WTC11 (cell line): ENCODE data around the gene DNAJC5G. TPM values are rescaled to one million over a fixed set of nuclear protein-coding genes. Genes with fewer than 3 reads are reported as not detected.

Source experiments
- ATF2 ChIP-seq: sonication (generic); formaldehyde crosslinking; IDR thresholded peaks from 2 replicates; pipeline ENCODE4 v1.8.1; 2022; ENCODE audit warnings: low read depth, missing genetic modification reagents, borderline replicate concordance
- E2F5 ChIP-seq: sonication (generic); formaldehyde crosslinking; IDR thresholded peaks from 2 replicates; pipeline ENCODE4 v1.8.1; 2022; ENCODE audit warnings: mild to moderate bottlenecking, moderate library complexity, missing genetic modification reagents
- HMGXB4 ChIP-seq: sonication (generic); formaldehyde crosslinking; IDR thresholded peaks from 2 replicates; pipeline ENCODE4 v1.8.1; 2023; ENCODE audit warnings: mild to moderate bottlenecking, moderate library complexity, missing genetic modification reagents
- MAX ChIP-seq: sonication (generic); formaldehyde crosslinking; IDR thresholded peaks from 2 replicates; pipeline ENCODE4 v1.8.0; 2022; ENCODE audit warnings: mild to moderate bottlenecking, missing genetic modification reagents
- MYBL2 ChIP-seq: sonication (generic); formaldehyde crosslinking; IDR thresholded peaks from 2 replicates; pipeline ENCODE4 v1.8.1; 2023; ENCODE audit warnings: mild to moderate bottlenecking, moderate library complexity, missing genetic modification reagents
- NFE2L1 ChIP-seq: sonication (generic); formaldehyde crosslinking; IDR thresholded peaks from 2 replicates; pipeline ENCODE4 v1.8.1; 2023; ENCODE audit warnings: missing genetic modification reagents
- NR2C2 ChIP-seq: sonication (generic); formaldehyde crosslinking; IDR thresholded peaks from 2 replicates; pipeline ENCODE4 v1.8.0; 2022; ENCODE audit warnings: mild to moderate bottlenecking, missing genetic modification reagents
- OVOL2 ChIP-seq: fragments of 250-450 bp; sonication (Bioruptor Pico); IDR thresholded peaks from 2 replicates; pipeline ENCODE4 v1.9.0; 2021; ENCODE audit warnings: mild to moderate bottlenecking, borderline replicate concordance
- SMAD3 ChIP-seq: sonication (generic); formaldehyde crosslinking; IDR thresholded peaks from 2 replicates; pipeline ENCODE4 v1.8.0; 2022; ENCODE audit warnings: missing genetic modification reagents, mild to moderate bottlenecking, borderline replicate concordance
- SOX15 ChIP-seq: fragments of 250-450 bp; sonication (Bioruptor Pico); IDR thresholded peaks from 2 replicates; pipeline ENCODE4 v1.9.0; 2021; ENCODE audit warnings: mild to moderate bottlenecking
- TEAD1 ChIP-seq: sonication (generic); formaldehyde crosslinking; IDR thresholded peaks from 2 replicates; pipeline ENCODE4 v1.8.0; 2022; ENCODE audit warnings: mild to moderate bottlenecking, missing genetic modification reagents
- TEAD4 ChIP-seq: sonication (generic); formaldehyde crosslinking; IDR thresholded peaks from 2 replicates; pipeline ENCODE4 v1.8.0; 2022; ENCODE audit warnings: mild to moderate bottlenecking, missing genetic modification reagents
- TP53 ChIP-seq: sonication (generic); formaldehyde crosslinking; IDR thresholded peaks from 2 replicates; pipeline ENCODE4 v1.8.1; 2023; ENCODE audit warnings: mild to moderate bottlenecking, missing genetic modification reagents
- USF2 ChIP-seq: sonication (generic); formaldehyde crosslinking; IDR thresholded peaks from 2 replicates; pipeline ENCODE4 v1.8.1; 2023; ENCODE audit warnings: mild to moderate bottlenecking, missing genetic modification reagents, moderate library complexity
- ZNF232 ChIP-seq: sonication (generic); formaldehyde crosslinking; IDR thresholded peaks from 2 replicates; pipeline ENCODE4 v1.8.0; 2022; ENCODE audit warnings: mild to moderate bottlenecking, missing genetic modification reagents
- ZNF317 ChIP-seq: sonication (generic); formaldehyde crosslinking; IDR thresholded peaks from 2 replicates; pipeline ENCODE4 v1.8.1; 2023; ENCODE audit warnings: low read depth, mild to moderate bottlenecking, moderate library complexity, missing genetic modification reagents, borderline replicate concordance
- ZNF512 ChIP-seq: sonication (generic); formaldehyde crosslinking; IDR thresholded peaks from 2 replicates; pipeline ENCODE4 v1.8.1; 2022; ENCODE audit warnings: missing genetic modification reagents, borderline replicate concordance
- total RNA-seq: library from RNA; stranded (reverse); gene quantifications from 3 replicates; pipeline ENCODE4 v1.2.3, GENCODE V29; 2021
- TF ChIP-seq, protein P1 (sequence below): fragments of 250-450 bp; sonication (Bioruptor Pico); IDR thresholded peaks from 2 replicates; pipeline ENCODE4 v1.9.0; 2021; ENCODE audit warnings: mild to moderate bottlenecking
- TF ChIP-seq, protein P2 (sequence below): sonication (generic); formaldehyde crosslinking; IDR thresholded peaks from 2 replicates; pipeline ENCODE4 v1.8.1; 2023; ENCODE audit warnings: mild to moderate bottlenecking, missing genetic modification reagents
- TF ChIP-seq, protein P3 (sequence below): fragments of 250-450 bp; sonication (Bioruptor Pico); IDR thresholded peaks from 2 replicates; pipeline ENCODE4 v2.1.2; 2022; ENCODE audit warnings: mild to moderate bottlenecking, moderate library complexity
- TF ChIP-seq, protein P4 (sequence below): fragments of 250-450 bp; sonication (Bioruptor Pico); IDR thresholded peaks from 2 replicates; pipeline ENCODE4 v1.9.0; 2021; ENCODE audit warnings: moderate library complexity, mild to moderate bottlenecking, inconsistent platforms, borderline replicate concordance

Gene DNAJC5G
- total RNA-seq, 1 experiment from 2014 or later: 0.44 TPM

DNA sequence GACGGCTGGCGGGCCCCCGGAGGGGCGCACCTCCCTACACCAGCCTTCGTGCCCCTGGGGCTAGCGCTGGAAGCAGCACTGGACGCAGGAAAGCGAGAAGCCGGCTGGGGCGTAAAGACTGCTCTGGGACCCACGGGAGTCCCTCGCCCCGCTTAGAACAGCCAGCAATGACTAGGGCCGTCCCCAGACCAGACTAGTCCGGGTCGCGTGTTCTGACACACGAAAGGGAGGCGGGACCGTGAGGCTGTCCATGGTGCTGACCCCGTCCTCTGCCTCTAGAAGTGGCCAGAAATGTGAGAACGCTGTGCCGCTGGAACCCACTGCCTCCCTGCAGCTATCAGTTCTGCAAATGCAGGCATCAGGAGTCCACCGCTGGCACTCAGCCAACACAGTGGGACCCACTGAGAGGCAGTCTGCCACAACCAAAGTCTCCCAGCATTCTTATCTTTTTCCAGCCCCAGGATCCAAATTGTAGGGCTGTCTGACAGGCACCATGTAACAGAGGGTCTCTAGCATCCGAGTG is 33.2 kb downstream of the DNAJC5G start, which contains the start of gene UCN (continued):
- TF ChIP-seq ZNF512: no peak
- no peak for TF ChIP-seq ATF2
- TF ChIP-seq TEAD4 (CRISPR knock-in tag): peak; percentile 62; the same call in 1 of the 2 replicates
- TF ChIP-seq ZNF317: no peak
- TF ChIP-seq SOX15 (CRISPR knock-in tag): no peak
- no peak for TF ChIP-seq OVOL2 (CRISPR knock-in tag)
- TF ChIP-seq HMGXB4: no peak
- TF ChIP-seq NR2C2 (CRISPR knock-in tag): 0 out of 2 replicates have a peak, but pooled peaks have one; percentile 43
- TF ChIP-seq, protein P1, sequence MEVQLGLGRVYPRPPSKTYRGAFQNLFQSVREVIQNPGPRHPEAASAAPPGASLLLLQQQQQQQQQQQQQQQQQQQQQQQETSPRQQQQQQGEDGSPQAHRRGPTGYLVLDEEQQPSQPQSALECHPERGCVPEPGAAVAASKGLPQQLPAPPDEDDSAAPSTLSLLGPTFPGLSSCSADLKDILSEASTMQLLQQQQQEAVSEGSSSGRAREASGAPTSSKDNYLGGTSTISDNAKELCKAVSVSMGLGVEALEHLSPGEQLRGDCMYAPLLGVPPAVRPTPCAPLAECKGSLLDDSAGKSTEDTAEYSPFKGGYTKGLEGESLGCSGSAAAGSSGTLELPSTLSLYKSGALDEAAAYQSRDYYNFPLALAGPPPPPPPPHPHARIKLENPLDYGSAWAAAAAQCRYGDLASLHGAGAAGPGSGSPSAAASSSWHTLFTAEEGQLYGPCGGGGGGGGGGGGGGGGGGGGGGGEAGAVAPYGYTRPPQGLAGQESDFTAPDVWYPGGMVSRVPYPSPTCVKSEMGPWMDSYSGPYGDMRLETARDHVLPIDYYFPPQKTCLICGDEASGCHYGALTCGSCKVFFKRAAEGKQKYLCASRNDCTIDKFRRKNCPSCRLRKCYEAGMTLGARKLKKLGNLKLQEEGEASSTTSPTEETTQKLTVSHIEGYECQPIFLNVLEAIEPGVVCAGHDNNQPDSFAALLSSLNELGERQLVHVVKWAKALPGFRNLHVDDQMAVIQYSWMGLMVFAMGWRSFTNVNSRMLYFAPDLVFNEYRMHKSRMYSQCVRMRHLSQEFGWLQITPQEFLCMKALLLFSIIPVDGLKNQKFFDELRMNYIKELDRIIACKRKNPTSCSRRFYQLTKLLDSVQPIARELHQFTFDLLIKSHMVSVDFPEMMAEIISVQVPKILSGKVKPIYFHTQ (CRISPR knock-in tag): no peak
- TF ChIP-seq USF2 (CRISPR knock-in tag): 0 out of 2 replicates have a peak, but pooled peaks have one; percentile 5
- TF ChIP-seq SMAD3 (CRISPR knock-in tag): peak; percentile 93
- TF ChIP-seq, protein P2, sequence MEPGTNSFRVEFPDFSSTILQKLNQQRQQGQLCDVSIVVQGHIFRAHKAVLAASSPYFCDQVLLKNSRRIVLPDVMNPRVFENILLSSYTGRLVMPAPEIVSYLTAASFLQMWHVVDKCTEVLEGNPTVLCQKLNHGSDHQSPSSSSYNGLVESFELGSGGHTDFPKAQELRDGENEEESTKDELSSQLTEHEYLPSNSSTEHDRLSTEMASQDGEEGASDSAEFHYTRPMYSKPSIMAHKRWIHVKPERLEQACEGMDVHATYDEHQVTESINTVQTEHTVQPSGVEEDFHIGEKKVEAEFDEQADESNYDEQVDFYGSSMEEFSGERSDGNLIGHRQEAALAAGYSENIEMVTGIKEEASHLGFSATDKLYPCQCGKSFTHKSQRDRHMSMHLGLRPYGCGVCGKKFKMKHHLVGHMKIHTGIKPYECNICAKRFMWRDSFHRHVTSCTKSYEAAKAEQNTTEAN (CRISPR knock-in tag): 0 out of 2 replicates have a peak, but pooled peaks have one; percentile 55
- TF ChIP-seq TEAD1 (CRISPR knock-in tag): peak; percentile 86; the same call in 1 of the 2 replicates
- TF ChIP-seq, protein P3, sequence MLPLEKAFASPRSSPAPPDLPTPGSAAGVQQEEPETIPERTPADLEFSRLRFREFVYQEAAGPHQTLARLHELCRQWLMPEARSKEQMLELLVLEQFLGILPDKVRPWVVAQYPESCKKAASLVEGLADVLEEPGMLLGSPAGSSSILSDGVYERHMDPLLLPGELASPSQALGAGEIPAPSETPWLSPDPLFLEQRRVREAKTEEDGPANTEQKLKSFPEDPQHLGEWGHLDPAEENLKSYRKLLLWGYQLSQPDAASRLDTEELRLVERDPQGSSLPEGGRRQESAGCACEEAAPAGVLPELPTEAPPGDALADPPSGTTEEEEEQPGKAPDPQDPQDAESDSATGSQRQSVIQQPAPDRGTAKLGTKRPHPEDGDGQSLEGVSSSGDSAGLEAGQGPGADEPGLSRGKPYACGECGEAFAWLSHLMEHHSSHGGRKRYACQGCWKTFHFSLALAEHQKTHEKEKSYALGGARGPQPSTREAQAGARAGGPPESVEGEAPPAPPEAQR (CRISPR knock-in tag): no peak
- no peak for TF ChIP-seq ZNF232 (CRISPR knock-in tag)
- TF ChIP-seq TP53: 0 out of 2 replicates have a peak, but pooled peaks have one; percentile 65
- peak; percentile 74; the same call in 1 of the 2 replicates for TF ChIP-seq MAX (CRISPR knock-in tag)
- peak; percentile 84 for TF ChIP-seq NFE2L1 (CRISPR knock-in tag)
- 0 out of 2 replicates have a peak, but pooled peaks have one; percentile 43 for TF ChIP-seq E2F5
- TF ChIP-seq, protein P4, sequence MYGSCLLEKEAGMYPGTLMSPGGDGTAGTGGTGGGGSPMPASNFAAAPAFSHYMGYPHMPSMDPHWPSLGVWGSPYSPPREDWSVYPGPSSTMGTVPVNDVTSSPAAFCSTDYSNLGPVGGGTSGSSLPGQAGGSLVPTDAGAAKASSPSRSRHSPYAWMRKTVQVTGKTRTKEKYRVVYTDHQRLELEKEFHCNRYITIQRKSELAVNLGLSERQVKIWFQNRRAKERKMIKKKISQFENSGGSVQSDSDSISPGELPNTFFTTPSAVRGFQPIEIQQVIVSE: no peak
- TF ChIP-seq MYBL2 (CRISPR knock-in tag): peak; percentile 78; the same call in 1 of the 2 replicates
